Measurements from ENCODE around the gene RC3H1. TPM values are rescaled to one million over a fixed set of nuclear protein-coding genes. Genes with fewer than 3 reads are reported as not detected.

Gene RC3H1
- total and polyA plus RNA-seq, 10 of the 15 experiments (the other 5 are each of a cell fraction or from before 2014, with no cell fraction given): 1.4 to 33.9 (median 11.8) TPM

DNA sequence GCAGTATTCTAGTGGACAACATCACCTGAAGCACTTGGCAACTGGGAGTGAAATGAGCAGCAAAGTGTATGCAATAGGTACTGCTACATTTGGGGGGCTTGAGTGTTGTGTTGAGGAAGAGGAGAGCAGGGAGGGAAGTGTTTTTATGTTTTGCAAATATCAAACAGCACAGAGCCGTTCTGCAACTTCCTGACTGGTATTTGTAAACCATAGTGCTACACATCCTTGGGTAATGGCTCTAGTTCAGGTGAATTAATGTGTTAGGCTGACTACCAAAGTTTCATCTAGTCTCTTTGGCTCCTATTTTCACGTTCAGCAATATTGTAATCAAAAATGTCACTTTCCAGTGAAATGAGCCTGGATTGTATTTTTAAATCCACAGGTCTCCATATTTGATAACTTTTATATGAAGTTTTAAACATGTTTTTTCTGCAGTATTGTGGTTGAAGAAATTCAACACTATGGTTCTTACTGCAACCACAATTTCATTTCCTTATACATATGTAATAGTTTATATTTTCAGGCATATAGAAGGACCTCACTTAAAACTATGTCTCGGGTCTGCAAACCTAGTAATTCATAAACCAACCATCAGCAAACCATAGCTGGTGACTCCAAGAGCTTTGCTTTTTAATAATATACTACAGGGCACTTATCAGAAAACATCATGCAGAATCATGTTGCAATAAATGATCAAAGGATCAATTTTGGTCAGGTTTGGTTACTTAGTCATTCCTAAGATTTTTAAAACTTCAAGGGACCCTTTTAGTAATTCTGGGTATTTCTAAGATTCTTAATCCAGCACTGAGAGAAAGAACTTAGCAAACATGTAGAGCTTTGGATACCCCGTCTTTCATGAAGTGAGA, 135.2 kb downstream of the RC3H1 start:
- ATAC-seq (no peak), FAIRE-seq (no peak), DNase-seq (ENCODE audit: low read depth, low spot score) (no peak)
- SMC1A ChIA-PET (ENCODE audit: uncharacterized antibody, unreplicated experiment): interaction anchor here (0.6 kb wide), 1 partner anchor 191 kb away, joined by 3 read pairs; no protein-coding TSS in a partner anchor
- Histone ChIP-seq H2AFZ (ENCODE audit: control insufficient read depth, low read depth, low read length) (no peak overlapping the region), H3K4me3 (no peak overlapping the region), H3K4me2 (ENCODE audit: control insufficient read depth, insufficient read depth) (no peak overlapping the region), H3K9ac (ENCODE audit: control insufficient read depth, insufficient read depth, low read length) (no peak overlapping the region), H3K4me1 (ENCODE audit: control insufficient read depth, insufficient read depth, low read length) (no peaks in the 10 kb centered on the region), H3K27ac (ENCODE audit: control insufficient read depth, insufficient read depth) (no peak overlapping the region), H3K9me3 (replicated peaks; ENCODE audit: control insufficient read depth, insufficient read depth, low read length) (no peaks in the 10 kb centered on the region), H3K27me3 (replicated peaks in 1 of 2; ENCODE audit: control insufficient read depth in 2 of 2, insufficient read depth in 2 of 2, low read length in 1 of 2) (no peaks in the 10 kb centered on the region), H3K79me2 (ENCODE audit: control insufficient read depth, insufficient read depth, low read length) (no peaks in the 10 kb centered on the region), H3K36me3 (ENCODE audit: control insufficient read depth in 2 of 2, insufficient read depth in 2 of 2, low read length in 1 of 2) (peaks cover 0 to 2% of the 10 kb centered on the region in 2 experiments; a peak in 2 of 4 replicates), H4K20me1 (ENCODE audit: control insufficient read depth, insufficient read depth) (no peaks in the 10 kb centered on the region)
- RAD21 ChIA-PET (ENCODE audit: unreplicated experiment): no interaction called here
- in situ Hi-C loops (cut with MboI): no loop called here
- CTCF ChIA-PET: no interaction called here
- intact Hi-C loops (cut with micrococcal nuclease; ENCODE audit: unreplicated experiment): no loop called here
- BruUV-seq (replicated peaks): no TSS peak
- TF ChIP-seq RBBP5 (conservative IDR thresholded peaks at IDR 0.05) (no peak), ATF7 (IDR thresholded peaks at IDR 0.05; ENCODE audit: low read depth) (no peak), NFYA (IDR thresholded peaks at IDR 0.05; ENCODE audit: borderline replicate concordance, low read depth, low read length) (no peak), PML (IDR thresholded peaks at IDR 0.05; ENCODE audit: low read length) (no peak), HDAC2 (IDR thresholded peaks at IDR 0.05) (no peak), ZZZ3 (IDR thresholded peaks at IDR 0.05; ENCODE audit: control insufficient read depth, insufficient read length, low read depth) (no peak), MYC (IDR thresholded peaks at IDR 0.05; ENCODE audit: insufficient read depth, insufficient read length, insufficient replicate concordance, low read length, severe bottlenecking) (no peak)
- TF ChIP-seq, protein P1, sequence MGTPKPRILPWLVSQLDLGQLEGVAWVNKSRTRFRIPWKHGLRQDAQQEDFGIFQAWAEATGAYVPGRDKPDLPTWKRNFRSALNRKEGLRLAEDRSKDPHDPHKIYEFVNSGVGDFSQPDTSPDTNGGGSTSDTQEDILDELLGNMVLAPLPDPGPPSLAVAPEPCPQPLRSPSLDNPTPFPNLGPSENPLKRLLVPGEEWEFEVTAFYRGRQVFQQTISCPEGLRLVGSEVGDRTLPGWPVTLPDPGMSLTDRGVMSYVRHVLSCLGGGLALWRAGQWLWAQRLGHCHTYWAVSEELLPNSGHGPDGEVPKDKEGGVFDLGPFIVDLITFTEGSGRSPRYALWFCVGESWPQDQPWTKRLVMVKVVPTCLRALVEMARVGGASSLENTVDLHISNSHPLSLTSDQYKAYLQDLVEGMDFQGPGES (IDR thresholded peaks at IDR 0.05): no peak
- TF ChIP-seq, protein P2, sequence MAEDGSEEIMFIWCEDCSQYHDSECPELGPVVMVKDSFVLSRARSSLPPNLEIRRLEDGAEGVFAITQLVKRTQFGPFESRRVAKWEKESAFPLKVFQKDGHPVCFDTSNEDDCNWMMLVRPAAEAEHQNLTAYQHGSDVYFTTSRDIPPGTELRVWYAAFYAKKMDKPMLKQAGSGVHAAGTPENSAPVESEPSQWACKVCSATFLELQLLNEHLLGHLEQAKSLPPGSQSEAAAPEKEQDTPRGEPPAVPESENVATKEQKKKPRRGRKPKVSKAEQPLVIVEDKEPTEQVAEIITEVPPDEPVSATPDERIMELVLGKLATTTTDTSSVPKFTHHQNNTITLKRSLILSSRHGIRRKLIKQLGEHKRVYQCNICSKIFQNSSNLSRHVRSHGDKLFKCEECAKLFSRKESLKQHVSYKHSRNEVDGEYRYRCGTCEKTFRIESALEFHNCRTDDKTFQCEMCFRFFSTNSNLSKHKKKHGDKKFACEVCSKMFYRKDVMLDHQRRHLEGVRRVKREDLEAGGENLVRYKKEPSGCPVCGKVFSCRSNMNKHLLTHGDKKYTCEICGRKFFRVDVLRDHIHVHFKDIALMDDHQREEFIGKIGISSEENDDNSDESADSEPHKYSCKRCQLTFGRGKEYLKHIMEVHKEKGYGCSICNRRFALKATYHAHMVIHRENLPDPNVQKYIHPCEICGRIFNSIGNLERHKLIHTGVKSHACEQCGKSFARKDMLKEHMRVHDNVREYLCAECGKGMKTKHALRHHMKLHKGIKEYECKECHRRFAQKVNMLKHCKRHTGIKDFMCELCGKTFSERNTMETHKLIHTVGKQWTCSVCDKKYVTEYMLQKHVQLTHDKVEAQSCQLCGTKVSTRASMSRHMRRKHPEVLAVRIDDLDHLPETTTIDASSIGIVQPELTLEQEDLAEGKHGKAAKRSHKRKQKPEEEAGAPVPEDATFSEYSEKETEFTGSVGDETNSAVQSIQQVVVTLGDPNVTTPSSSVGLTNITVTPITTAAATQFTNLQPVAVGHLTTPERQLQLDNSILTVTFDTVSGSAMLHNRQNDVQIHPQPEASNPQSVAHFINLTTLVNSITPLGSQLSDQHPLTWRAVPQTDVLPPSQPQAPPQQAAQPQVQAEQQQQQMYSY (CRISPR knock-in tag; IDR thresholded peaks at IDR 0.05): no peak
- TF ChIP-seq, protein P3, sequence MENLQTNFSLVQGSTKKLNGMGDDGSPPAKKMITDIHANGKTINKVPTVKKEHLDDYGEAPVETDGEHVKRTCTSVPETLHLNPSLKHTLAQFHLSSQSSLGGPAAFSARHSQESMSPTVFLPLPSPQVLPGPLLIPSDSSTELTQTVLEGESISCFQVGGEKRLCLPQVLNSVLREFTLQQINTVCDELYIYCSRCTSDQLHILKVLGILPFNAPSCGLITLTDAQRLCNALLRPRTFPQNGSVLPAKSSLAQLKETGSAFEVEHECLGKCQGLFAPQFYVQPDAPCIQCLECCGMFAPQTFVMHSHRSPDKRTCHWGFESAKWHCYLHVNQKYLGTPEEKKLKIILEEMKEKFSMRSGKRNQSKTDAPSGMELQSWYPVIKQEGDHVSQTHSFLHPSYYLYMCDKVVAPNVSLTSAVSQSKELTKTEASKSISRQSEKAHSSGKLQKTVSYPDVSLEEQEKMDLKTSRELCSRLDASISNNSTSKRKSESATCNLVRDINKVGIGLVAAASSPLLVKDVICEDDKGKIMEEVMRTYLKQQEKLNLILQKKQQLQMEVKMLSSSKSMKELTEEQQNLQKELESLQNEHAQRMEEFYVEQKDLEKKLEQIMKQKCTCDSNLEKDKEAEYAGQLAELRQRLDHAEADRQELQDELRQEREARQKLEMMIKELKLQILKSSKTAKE (IDR thresholded peaks at IDR 0.05; ENCODE audit: low read depth, poor library complexity, severe bottlenecking): no peak
- WGBS (ENCODE audit: insufficient coverage, insufficient replicate concordance, low lambda C conversion rate, missing lambda C conversion rate): 57% methylated on average over 4 of the region's 4 CpGs
- POLR2A ChIA-PET: no interaction called here
